C4-2B (cell line): Measurements from ENCODE around the gene PIGU.

Source experiments
- ZFX ChIP-seq: fragments of 450-650 bp; IDR thresholded peaks from 2 replicates; pipeline ENCODE4 v1.6.1; 2017
- TF ChIP-seq, protein P1 (sequence below): fragments of 450-650 bp; conservative IDR thresholded peaks from 2 replicates; pipeline ENCODE4 v1.5.1; 2017; ENCODE audit warnings: mild to moderate bottlenecking

DNA sequence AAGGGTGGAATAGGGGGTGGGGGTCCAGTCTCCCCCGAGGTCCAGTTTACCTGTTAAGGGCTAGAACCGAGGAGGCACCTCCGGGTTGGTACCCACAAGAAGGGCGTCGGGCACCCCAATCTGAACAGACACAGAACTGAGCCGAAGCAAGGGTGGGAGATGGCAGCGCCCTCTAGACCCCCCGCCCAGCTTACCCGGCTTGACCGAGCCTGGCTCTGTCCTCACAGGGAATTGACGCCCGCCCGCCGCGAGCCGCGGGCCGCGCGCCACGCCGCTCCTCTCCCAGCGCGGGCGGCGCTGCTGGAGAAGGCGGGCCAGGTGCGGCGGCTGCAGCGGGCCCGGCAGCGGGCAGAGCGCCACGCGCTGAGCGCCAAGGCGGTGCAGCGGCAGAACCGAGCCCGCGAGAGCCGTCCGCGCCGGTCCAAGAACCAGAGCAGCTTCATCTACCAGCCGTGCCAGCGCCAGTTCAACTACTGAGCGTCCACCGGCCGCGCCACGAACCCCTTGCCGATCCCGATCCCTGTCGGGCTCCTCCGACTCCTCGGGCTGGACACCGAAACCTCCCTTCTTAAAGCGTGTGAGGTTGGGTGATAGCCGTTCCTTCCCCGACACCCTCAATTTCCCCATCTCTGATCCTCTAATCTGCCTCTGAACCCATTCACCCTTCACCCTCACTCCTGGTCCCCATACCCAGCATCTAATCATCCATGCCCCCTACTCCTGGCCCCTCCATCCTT is 33.1 kb upstream of the PIGU start:
- TF ChIP-seq, protein P1, sequence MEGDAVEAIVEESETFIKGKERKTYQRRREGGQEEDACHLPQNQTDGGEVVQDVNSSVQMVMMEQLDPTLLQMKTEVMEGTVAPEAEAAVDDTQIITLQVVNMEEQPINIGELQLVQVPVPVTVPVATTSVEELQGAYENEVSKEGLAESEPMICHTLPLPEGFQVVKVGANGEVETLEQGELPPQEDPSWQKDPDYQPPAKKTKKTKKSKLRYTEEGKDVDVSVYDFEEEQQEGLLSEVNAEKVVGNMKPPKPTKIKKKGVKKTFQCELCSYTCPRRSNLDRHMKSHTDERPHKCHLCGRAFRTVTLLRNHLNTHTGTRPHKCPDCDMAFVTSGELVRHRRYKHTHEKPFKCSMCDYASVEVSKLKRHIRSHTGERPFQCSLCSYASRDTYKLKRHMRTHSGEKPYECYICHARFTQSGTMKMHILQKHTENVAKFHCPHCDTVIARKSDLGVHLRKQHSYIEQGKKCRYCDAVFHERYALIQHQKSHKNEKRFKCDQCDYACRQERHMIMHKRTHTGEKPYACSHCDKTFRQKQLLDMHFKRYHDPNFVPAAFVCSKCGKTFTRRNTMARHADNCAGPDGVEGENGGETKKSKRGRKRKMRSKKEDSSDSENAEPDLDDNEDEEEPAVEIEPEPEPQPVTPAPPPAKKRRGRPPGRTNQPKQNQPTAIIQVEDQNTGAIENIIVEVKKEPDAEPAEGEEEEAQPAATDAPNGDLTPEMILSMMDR = peak; percentile 72
- 0 out of 2 replicates have a peak, but pooled peaks have one; percentile 19 for TF ChIP-seq ZFX
